Transverse colon (tissue), 4 donors: ENCODE results near the gene PLEKHA6.

Source experiments
- POLR2A ChIP-seq: fragments of 450-650 bp; IDR thresholded peaks from one replicate; pipeline ENCODE4 v1.6.1; 2016; ENCODE audit warnings: antibody characterized with exemption, mild to moderate bottlenecking, moderate library complexity
- POLR2AphosphoS5 ChIP-seq, 3 donors: sonication (generic); formaldehyde crosslinking; IDR thresholded peaks; one replicate each; pipeline ENCODE4 v1.6.1; 2016; ENCODE audit warnings: antibody characterized with exemption in 3 of 3
- TF ChIP-seq, protein P1 (sequence below), 5 experiments: fragments of 200-600 bp in 3 of 5; fragments of 450-650 bp in 2 of 5; sonication (generic) in 3 of 5; IDR thresholded peaks; 1 replicate in 2 of 5; 2 replicates in 3 of 5; pipeline ENCODE4 v1.5.1; 2016 to 2017; ENCODE audit warnings: antibody characterized with exemption in 5 of 5, inconsistent platforms in 3 of 5, mild to moderate bottlenecking in 2 of 5, moderate library complexity in 1 of 5

DNA sequence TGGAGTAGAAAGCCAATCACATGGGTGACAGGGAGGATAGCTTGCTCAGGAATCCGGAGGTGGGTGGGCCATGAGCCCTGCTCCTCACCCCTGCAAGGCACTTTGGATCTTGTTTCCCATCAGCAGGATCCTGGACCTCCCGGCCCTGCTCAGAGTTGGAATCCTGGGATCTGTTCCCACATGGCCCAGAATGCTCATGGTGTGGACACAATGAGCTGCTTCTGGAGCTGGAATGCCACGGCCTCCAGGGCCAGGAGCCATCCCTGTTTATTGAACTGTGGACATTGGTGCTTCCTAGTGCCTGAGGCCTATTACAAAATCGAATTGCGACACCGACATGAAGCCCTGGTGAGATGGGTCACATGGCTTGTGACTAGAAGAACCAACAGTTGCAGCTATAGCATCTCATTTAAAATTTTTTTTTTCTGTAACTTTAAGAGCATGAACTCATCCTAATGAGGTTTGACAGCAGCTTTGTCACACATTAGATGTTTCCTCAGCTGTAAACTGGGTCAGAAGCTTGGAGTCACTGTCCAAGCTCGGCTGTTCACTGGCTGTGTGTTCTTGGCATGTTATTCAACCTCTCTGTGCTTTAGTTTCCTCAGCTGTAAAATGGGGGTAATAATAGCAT lies 105.6 kb downstream of the PLEKHA6 start:
- TF ChIP-seq, protein P1, sequence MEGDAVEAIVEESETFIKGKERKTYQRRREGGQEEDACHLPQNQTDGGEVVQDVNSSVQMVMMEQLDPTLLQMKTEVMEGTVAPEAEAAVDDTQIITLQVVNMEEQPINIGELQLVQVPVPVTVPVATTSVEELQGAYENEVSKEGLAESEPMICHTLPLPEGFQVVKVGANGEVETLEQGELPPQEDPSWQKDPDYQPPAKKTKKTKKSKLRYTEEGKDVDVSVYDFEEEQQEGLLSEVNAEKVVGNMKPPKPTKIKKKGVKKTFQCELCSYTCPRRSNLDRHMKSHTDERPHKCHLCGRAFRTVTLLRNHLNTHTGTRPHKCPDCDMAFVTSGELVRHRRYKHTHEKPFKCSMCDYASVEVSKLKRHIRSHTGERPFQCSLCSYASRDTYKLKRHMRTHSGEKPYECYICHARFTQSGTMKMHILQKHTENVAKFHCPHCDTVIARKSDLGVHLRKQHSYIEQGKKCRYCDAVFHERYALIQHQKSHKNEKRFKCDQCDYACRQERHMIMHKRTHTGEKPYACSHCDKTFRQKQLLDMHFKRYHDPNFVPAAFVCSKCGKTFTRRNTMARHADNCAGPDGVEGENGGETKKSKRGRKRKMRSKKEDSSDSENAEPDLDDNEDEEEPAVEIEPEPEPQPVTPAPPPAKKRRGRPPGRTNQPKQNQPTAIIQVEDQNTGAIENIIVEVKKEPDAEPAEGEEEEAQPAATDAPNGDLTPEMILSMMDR (IDR thresholded peaks at IDR 0.05) = no peak
- TF ChIP-seq POLR2AphosphoS5 (IDR thresholded peaks at IDR 0.05) (peak in 1 of 3 donors; percentile 52), POLR2A (no peak)
